Fibroblast of skin of left biceps (primary cell): ENCODE results near the gene CAMK2A.
"Not testable (repeated sequence)": the region's sequence is repeated elsewhere in the genome, so short reads cannot be mapped to it uniquely, and the experiment has no call there.

Experiments
- DNase-seq, 2 experiments: peaks; one replicate each; pipeline ENCODE4 v3.0.0-alpha.2; 2013; ENCODE audit warnings: low read depth in 2 of 2

CAMK2A gene

DNA sequence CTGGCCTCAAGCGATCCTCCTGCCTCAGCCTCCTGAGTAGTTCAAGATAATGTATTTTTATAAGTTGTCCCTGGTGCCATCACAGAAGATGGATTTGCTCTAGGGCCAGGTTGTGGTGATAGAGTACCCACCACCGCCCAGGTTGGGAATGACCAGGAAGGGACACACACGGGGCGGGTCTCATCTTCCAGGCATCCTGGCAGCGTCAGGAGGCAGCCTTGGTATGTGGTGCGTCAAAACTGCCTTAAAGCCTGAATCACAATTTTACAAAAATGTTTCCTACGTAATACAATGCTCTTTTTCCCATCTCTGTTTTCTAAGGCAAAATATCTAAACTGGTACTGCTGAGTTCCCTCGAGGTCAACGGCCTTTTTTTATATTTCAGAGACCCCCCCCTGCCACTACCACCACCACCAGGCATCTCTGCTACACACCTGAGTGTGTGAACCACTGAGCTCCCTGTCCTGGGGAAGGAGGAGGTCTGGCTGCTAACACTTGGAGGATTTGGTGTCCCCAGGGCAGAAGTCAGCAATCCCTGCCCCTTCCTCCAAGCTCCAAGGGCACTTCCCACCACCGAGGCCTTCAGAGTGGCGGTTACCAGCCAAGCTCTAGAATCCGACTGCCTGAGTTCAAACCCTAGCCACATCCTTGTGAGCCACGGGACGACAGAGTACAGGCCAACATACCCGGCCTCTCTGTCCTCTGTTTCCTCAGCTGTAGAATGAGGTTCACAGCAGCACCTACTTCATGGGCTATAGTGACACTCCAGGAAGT, 52.4 kb downstream of the CAMK2A start:
- no peak for DNase-seq

DNA sequence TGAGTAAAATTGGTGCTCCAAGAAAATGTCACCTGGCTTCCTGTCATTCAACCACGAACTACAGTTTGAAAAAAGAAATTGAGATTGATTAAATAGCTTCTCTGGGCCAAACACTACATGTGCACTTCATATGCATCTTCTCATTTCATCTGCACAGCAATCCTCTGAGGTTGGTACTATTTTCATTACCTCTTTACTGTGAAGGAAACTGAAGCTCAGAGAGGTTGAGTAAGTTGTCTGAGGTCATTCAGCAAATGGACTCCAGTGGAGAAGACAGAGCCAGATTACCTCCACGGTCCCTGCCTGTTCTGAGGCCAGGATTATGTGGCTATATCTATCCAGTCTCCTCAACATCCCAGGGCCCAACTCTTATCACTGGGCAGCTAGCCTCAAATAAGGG, 53.3 kb downstream of the CAMK2A start:
- DNase-seq, result no peak

DNA sequence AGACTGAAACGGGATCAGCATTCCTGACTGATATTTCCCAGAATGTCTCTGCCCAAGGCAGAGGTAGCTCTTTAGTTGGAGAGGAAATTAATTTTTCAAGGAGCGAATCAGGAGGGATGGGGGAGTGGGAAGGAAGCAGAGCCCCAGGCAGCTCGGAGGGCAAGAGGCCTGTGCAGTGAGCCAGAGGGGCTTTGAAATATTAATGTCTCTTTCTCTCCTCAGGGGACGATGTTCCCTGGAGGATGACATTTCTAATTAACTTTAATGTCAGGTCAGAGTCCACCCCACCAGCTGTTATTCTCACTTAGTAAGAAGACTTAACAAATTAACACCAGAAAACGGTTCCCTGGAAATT, 54.1 kb downstream of the CAMK2A start:
- no peak for DNase-seq

DNA sequence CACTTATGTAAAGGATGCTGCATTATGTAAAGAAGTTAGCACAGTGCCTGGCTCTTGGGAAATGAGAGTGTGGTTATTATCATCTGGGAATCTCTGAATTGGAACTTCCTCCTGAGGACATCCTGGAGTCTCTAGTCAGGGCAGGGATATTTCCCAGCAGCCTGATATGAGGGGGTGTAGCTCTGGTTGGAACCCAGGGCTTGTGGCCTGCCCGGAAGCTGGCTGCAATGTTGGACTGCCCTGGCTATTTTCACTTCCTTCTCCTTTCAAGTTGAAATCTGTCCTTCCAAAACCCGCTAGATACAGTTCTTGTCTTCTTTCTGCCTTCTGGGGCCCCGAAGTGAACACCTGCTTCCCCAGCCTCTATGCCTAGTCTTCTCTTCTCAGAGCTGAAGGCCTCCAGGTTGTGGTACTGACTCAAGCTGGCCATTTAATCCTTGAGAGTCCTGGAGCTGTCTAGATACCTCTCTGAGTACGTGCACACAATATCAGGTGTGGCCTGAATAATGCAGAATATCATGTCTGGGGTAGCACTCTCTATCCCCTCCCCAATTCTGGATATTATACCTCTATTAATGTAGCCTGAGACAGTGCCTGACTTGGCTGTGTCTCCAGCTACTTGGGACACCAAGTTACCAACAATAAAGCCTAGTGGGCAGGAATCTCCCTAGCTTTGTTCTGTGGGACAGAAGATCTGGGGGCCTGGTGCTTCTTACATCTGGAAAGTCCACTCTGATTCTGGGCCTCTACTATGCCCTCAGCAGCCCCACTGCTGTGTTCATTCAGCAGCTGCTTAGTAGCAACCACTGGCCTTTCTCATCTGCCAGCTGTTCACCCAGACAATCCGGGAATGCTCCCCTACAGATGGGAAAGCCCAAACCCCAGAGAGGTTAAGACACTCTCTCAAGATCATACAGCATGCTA, 54.7 kb downstream of the CAMK2A start:
- no peak for DNase-seq

DNA sequence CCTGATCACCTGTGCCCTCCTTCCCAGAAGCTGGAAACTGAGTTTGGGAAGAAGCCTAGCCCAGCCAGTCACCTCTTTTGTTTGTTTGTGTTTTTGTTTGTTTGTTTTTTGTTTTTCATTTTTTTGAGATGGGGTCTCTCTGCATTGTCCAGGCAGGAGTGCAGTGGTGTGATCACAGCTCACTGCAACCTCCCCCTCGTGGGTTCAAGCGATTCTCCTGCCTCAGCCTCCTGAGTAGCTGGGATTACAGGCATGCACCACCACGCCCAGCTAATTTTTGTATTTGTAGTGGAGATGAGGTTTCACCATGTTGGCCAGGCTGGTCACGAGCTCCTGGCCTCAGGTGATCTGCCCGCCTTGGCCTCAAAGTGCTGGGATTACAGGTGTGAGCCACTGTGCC, 55.9 kb downstream of the CAMK2A start:
- not testable (repeated sequence) for DNase-seq

DNA sequence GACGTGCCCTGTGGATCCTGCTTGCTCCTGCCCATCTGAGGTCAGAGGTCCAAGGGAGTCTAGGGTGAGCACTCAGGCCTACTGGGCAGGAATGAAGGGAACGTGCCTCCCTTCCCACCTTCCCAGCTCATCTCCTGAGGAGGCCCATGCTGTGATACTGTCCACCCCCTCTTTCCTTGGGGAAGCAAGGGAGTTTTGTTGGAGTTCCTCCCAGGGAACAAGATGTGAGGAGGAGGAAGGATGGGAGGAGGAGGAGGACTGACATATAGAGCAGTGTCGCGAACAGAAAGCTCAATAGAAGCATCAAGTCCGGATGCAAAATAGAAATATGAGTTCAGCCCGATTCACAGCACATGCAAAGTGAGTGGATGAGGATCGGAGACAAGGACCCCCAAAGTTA, 58.7 kb downstream of the CAMK2A start:
- no peak for DNase-seq

DNA sequence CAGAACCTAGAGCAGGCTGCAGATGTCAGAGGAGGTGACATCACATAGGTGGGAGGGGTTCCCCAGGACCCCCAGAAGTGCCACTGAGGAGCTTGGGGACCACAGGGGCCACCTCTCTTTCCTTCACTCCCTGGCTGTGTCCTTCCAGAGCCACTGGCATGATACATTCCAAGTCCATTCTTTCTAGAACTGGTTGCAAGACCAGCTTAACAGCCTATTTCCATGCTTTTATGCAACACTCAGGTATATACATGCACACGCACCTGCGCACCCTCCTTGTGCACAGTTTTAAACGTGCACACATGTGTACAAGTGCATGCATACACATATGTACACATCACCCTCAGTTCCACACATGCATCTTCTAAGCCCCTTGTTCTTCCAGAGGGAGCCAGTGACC, 60.0 kb downstream of the CAMK2A start:
- DNase-seq, result no peak

DNA sequence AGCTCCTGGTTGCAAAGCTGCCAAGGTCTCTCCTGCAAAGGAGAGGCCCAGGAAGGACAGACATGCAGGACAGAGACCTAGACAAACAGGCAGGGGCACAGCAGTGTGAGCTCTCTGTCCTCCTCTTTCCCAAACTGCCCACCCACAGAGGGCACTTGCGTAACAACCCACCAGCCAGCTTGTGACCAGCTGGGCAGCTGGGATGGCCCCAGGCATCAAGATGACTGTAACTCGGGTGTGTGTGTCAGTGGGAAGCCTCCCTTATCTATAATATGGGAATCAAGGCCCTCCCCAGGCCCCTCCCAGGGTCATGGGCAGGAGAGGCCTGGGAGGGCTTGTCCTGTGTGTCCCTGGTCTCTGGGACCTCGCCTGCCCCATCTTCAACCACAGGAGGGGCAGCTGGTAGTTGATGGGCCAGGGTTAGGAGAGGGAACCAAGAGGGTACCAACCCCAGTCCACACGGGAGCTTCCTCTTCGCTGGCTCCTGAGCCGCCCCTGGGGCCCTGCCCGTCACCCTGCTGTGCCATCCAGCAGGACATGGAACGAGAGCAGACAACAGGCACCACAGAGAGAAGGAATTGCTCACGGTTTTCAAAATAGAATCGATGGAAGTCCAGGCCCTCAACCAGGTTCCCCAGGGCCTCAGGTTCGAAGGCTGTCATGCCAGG, 61.8 kb downstream of the CAMK2A start:
- no peak for DNase-seq

DNA sequence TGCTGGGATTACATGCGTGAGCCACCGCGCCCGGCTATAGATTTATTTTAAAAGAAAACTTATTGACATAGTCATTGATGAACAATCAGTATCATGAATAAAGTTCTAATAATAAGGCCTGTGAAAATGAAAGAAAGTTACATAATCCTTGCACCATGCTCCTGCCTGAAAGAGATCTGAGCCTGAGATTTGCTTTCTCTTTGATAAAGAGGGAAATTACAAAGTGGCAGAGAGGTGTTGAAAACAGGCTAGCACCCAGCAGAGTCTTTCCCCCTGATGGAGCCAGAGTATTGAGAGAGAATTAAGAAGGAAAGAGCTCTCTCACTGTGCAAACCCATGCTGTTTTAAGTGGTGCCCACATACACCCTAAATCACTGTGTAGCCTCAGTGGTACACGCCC, 62.5 kb downstream of the CAMK2A start:
- no peak for DNase-seq

DNA sequence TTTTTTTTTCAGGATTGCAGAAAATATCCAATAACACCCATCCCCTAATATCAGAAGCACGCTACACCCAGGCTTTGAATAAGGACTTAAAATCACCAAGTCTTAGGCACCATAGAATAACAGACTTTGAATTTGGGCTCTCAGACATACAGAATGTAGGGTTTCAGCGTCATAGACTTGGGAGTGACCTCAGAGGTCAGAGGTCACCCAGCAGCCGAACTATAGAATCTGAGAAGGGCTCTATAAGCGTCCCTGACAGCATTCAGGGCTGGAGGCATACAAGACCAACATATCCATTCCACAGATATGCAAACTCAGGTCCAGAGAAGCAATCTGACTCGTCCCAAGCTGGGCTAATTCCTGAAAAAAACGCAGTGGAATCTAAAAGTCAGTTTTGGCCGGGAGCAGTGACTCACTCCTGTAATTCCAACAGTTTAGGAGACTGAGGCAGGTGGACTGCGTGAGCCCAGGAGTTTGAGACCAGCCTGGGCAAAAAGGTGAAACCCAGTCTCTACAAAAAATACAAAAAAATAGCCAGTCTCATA, 65.0 kb downstream of the CAMK2A start:
- no peak for DNase-seq

DNA sequence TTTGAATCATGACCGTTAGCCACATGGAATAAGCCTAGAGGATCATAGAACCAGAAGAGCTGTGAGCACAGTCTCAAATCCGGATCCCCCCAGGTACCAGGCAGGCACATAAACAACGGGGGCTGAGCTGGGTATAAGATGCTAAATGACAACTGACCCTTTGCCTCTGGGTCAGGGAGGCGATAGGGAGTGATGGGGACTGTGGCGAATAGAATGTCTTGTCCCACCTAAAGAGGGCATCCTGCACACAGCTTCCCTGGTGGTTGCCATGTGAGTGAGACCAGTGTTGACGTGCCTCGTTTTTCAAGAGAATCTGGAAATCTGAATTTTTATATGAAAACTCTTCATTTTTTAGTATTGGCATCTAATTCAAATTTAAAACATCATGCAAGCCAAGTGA, 66.1 kb downstream of the CAMK2A start:
- DNase-seq, result no peak

DNA sequence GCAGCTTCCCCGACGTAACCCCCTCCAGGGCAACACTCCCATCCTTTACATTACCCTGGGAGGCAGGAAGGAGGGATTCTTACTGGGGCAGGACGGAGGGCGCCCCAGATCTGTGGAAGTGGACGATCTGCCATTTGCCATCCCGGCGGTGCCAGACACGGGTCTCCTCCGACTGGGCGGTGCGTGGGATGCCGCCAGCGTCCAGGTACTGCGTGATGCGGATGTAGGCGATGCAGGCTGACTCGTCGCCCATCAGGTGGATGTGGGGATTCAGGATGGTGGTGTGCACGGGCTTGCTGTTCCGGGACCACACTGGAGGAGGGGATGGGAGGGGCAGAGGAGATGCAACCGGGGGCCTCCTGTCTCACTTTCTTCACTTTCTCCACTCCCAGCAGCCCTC, 66.7 kb downstream of the CAMK2A start:
- no peak for DNase-seq

DNA sequence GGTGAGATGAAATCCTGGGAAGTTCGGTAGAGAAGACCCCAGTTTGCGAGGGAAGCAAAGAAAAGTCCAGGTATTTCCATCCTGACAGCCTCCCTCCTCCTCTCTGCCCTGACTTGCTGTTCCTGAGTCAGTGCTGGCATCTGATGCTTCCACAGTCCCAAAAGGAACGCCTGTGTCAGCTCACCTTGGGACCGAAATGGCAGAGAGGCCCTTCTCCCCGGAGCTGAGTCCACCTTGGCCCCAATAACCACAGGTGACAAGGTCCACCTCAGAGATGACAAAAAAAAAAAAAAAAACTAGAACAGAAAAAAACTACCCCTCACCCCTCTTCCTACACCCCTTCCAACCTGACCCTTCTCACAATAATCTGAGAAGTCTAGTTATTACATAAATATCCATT, 68.1 kb downstream of the CAMK2A start:
- no peak for DNase-seq

DNA sequence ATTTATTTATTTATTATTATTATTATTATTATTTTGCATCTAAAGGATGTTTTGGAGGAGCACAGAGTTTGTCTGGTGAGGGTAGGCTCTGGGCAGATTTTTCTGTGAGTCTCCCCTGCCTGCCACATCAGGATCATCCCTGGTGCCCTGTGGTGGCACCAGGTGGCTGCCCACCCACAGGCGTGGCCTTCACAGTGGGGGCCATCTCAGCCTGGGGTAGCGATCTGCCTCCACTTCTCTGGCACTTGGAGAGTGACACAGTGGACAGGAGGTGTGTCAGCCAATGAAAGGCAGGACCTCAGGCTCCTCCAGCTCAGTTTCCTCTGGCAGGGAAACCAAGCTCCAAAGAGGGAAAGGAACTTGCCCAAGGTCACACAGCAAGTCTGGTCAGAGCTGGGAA, 69.7 kb downstream of the CAMK2A start:
- no peak for DNase-seq

DNA sequence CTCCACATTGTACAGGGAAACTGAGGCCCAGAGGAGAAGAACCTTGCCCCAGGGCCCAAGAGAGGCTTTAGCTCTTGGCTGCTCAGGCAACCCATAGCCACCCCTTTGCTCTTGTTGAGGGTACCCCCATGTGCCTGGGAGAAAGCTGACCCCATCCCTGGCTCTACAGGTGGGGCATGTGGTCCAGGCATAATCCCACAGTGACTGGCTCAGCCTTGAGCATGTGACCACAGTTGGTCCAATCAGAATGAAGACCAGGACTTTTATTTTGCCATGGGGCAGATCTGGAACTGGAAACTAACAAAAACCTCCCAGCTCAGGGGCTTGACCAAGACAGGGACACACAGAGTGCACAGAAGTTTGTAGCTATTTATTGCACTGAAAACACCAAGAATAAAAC, 70.4 kb downstream of the CAMK2A start:
- DNase-seq, result no peak

DNA sequence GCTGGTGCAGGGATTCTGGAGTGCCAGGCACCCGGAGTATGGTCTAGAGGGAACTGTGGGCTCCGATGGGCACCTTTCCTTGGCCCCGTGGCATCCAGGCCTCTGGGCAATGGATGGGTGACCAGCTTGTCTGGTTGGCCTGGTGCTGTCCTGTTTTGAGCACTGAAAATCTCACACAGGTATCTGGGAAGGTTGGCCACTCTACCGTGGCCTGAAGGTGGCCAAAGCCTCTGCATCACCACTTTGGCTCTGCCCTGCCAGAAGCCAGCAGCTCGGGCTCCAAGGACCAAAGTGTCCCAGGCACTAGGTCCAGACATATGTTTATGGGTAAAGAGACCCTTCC, 70.9 kb downstream of the CAMK2A start:
- DNase-seq, result no peak

DNA sequence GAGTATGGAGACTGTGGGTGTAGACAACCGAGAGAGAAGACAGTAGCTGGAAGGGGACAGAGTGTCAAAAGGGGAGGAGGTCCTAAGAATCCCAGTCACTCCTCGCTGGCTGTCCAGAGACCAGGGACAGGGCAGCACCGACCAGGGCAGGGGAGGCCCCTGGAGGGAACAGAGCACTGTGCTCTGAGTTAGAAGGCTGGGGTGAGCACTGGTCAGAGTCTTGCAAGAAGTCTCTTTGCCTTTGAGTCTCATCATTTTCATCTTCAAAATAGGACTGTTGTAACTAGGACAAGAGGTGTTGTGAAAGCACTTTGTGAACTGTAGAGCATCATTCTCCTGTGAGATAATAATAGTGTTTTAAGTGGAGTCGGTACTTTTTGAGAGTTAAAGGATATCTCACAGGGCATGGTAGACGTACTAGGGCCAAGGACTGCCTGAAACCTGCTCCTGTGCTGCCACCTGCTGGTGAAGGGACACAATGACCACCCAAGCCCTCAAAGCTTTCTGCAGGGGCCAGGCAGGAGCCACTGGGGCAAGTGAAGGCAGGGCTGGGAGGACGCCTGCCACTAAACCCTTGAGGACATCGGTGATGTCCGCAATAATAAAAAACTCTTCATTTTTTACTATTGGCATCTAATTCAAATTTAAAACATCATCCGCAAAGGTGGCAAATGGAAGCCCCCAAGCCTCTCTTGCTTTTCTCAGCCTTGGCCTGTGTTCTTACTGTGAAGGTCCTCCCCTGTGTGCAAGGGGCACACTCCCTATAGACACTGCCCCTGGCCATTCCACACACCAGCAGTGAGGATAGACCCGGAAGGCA, 71.5 kb downstream of the CAMK2A start:
- DNase-seq, result peak; percentile 31 to 40

DNA sequence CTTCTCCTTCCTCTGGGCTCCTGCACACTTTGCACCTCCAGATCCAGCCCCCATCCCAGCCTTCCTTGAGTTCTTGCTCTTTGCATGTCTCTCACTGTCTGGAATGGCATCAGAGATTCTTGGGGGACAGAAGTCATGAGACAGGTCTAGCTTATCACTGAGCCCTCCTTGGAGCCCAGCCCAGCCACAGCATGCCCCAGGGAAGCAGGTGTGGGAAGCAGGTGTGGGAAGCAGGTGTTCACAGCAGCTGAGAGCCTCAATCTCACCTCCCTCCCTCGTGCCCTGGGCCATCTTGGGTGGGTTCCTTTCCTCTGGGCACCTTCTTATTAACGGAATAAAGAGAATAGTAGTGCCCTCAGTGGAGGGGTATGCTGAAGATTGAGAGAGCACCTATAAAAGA, 72.5 kb downstream of the CAMK2A start:
- DNase-seq, result no peak

DNA sequence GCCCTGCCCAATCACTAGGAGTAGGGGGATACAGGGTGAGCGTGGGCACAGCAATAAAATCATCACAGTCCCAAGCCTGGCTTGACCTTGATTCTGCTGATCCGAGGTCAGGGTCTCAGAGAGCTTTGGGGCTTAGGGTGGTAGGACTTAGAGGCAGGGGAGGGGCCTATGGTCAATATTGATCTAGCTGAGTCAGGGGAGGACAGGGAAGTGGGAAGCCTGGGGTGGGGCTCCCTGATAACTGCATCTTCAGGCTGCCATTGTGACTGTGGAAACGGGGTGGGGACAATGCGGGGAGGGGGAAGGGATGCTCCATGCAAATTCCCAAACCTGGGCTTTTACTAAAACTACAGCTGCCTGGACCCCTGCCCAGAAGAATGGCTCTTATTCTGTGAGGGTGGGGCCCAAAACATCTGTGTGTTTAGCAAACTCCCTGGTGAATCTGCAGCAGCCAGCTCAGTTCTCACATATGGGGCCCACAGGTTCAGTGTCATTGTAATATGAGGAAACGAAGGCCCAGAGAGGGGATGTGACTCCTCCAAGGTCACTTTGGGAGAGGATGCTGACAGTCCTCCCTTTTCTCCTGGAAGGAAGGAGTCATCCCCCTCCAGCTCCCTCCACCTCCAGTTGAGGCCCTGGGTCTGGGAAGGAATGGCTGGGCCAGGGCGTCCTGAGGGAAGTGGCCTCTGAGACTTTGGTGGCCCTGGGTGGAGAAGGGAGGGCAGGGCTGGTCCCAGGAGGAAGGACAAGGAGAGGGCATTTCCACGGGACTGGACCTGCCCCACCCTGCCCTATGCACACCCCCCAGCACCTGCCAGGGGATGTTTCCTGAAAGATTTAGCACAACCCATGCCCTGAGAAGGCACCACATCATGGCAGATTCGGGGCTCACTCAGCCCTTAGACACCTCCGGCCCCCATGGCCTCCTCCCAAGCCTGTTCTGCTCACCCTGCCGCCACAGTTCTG, 73.3 kb downstream of the CAMK2A start:
- DNase-seq, result no peak

DNA sequence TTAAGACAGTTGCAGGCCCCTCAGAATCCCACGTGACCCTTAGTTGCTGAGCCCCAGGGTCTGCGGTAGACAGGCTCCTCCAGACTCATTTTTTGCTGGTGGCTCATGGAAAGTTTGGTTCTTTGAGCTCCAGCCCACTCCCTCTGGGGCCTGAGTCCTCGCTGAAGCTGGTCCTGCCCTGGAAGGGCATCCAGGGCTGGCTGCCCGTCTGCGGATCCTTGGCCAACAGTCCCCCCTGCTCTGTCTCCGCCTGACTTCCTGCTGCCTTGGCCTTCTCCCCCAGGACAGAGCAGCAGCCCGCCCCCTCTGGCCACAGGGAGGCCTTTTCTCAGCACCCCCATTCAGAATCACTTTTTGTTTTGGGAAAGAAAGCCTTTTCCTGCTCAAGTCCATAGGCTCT, 75.3 kb downstream of the CAMK2A start:
- peak; percentile 14 to 18 for DNase-seq
